Esophagus muscularis mucosa (tissue), 4 donors: ENCODE data around the gene RLN2. TPM values are rescaled to one million over a fixed set of nuclear protein-coding genes. Genes with fewer than 3 reads are reported as not detected.

Experiments
- DNase-seq: peaks from one replicate; pipeline ENCODE4 v3.0.0-alpha.2; 2017; ENCODE audit errors: extremely low spot score
- H3K27ac ChIP-seq, 4 donors: fragments of 200-600 bp; sonication (generic); replicated peaks in 1 of 4; 1 replicate in 3 of 4; 2 replicates in 1 of 4; pipeline ENCODE4 v1.5.1; 2016 to 2019; ENCODE audit warnings: mild to moderate bottlenecking in 1 of 4
- H3K27me3 ChIP-seq, 4 donors: fragments of 200-600 bp; sonication (generic); one replicate each; pipeline versions ENCODE4 v1.5.1 to v1.6.0; 2016 to 2019
- H3K36me3 ChIP-seq, 4 donors: fragments of 200-600 bp; sonication (generic); one replicate each; pipeline ENCODE4 v1.5.1; 2016 to 2019
- H3K4me1 ChIP-seq, 4 donors: fragments of 200-600 bp; sonication (generic); one replicate each; pipeline ENCODE4 v1.5.1; 2016 to 2019
- H3K4me3 ChIP-seq, 4 donors: fragments of 200-600 bp; sonication (generic); 1 replicate in 2 of 4; 2 replicates in 2 of 4; pipeline ENCODE4 v1.5.1; 2016 to 2019; ENCODE audit warnings: mild to moderate bottlenecking in 4 of 4, moderate library complexity in 1 of 4
- H3K9me3 ChIP-seq, 4 donors: fragments of 200-600 bp; sonication (generic); 1 replicate in 3 of 4; 2 replicates in 1 of 4; pipeline ENCODE4 v1.5.1; 2016 to 2019
- EP300 ChIP-seq: sonication (generic); formaldehyde crosslinking; IDR thresholded peaks from one replicate; pipeline ENCODE4 v1.6.1; 2017; ENCODE audit warnings: antibody characterized with exemption
- POLR2A ChIP-seq: fragments of 450-650 bp; IDR thresholded peaks from one replicate; pipeline ENCODE4 v1.6.1; 2017; ENCODE audit warnings: antibody characterized with exemption, moderate library complexity, mild to moderate bottlenecking, low read depth
- POLR2AphosphoS5 ChIP-seq, 2 donors: sonication (generic); formaldehyde crosslinking; IDR thresholded peaks; one replicate each; pipeline ENCODE4 v1.6.1; 2017; ENCODE audit warnings: antibody characterized with exemption in 2 of 2
- WGBS: methylation state at CpG from one replicate; pipeline ENCODE4 v1.1.5; 2018; 5-methylcytosine and 5-hydroxymethylcytosine counted together
- intact Hi-C: fragments of 100-400 bp; cut with DNase I; formaldehyde crosslinking; loops from one replicate; pipeline ENCODE4 v1.15.1; 2023
- total RNA-seq, 4 donors: library from RNA; depleted of rRNA; stranded (reverse); fragments of >200 nt; gene quantifications; one replicate each; pipeline versions ENCODE4 v1.1.0 to v1.2.1, GENCODE V29; 2016
- TF ChIP-seq, protein P1 (sequence below), 3 experiments: fragments of 200-600 bp in 2 of 3; fragments of 450-650 bp in 1 of 3; sonication (generic) in 2 of 3; IDR thresholded peaks; one replicate each; pipeline ENCODE4 v1.5.1; 2017 to 2019; ENCODE audit warnings: antibody characterized with exemption in 3 of 3, mild to moderate bottlenecking in 2 of 3, moderate library complexity in 1 of 3

RLN2 gene
- total RNA-seq, 4 donors from 2014 or later = not detected

DNA sequence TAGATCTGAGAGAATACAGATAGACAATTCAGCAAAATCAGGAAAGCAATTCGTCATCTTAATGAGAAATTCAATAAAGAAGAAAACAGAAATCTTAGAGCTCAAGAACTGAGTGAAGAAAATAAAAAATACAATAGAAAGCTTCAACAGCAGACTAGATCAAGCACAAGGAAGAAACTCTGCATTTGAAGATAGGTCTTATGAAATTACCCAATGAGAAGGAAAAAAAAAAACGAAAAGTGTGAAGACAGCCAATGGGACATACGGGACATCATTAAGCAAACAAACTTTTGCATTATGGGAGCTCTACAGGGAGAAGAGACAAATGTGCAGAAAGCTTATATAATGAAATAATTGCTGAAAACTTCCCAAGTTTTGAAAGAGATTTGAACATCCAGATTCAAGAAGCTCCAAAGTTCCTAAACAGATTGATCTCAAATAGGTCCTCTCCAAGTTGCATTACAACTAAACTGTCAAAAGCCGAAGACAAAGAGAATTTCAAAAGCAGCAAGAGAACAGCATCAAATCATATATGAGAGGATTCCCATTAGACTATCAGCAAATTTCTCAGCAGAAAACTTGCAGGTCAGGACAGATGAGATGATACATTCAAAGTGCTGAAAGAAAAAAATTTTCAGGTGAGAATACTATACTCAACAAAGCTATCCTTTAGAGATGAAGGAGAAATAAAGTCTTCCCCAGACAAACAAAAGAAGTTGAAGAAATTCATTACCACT lies 10.8 kb upstream of the RLN2 start:
- no peaks in the 10 kb centered on the region for H3K4me1 ChIP-seq
- no peak for TF ChIP-seq POLR2AphosphoS5 (IDR thresholded peaks at IDR 0.05)
- TF ChIP-seq, protein P1, sequence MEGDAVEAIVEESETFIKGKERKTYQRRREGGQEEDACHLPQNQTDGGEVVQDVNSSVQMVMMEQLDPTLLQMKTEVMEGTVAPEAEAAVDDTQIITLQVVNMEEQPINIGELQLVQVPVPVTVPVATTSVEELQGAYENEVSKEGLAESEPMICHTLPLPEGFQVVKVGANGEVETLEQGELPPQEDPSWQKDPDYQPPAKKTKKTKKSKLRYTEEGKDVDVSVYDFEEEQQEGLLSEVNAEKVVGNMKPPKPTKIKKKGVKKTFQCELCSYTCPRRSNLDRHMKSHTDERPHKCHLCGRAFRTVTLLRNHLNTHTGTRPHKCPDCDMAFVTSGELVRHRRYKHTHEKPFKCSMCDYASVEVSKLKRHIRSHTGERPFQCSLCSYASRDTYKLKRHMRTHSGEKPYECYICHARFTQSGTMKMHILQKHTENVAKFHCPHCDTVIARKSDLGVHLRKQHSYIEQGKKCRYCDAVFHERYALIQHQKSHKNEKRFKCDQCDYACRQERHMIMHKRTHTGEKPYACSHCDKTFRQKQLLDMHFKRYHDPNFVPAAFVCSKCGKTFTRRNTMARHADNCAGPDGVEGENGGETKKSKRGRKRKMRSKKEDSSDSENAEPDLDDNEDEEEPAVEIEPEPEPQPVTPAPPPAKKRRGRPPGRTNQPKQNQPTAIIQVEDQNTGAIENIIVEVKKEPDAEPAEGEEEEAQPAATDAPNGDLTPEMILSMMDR (IDR thresholded peaks at IDR 0.05) = no peak
- TF ChIP-seq POLR2A = no peak
- no peak for TF ChIP-seq EP300
- H3K36me3 ChIP-seq = no peaks in the 10 kb centered on the region
- no peak overlapping the region for H3K4me3 ChIP-seq
- no peaks in the 10 kb centered on the region for H3K27me3 ChIP-seq
- peaks cover 0 to 18% (median 14%) of the 10 kb centered on the region in 4 donors for H3K9me3 ChIP-seq
- intact Hi-C loops = no loop called here
- DNase-seq = no peak
- no peak overlapping the region for H3K27ac ChIP-seq
- WGBS = 64% methylated on average over 4 of the region's 4 CpGs

DNA sequence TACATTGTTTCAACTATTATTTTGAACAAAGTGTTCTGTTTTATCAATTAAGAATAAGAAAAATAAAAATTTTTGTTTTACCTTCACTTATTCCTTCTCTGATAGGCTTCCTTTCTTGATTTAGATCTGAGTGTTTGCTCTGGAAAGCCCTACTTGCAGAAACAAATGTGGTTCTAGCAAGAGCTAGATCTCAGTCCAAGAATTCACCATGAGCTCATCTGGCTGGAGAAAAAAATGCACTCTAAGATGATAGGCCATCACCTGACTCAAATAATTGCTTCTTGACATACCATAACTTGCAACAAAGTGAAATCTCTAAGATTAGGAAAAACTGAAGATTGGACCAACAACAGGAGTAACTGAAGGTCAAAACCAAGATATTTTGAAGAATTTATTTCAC lies 6.3 kb upstream of the RLN2 start:
- no peak overlapping the region for H3K27ac ChIP-seq
- TF ChIP-seq POLR2AphosphoS5 (IDR thresholded peaks at IDR 0.05) = no peak
- TF ChIP-seq, protein P1 (IDR thresholded peaks at IDR 0.05) = no peak
- H3K4me1 ChIP-seq = no peaks in the 10 kb centered on the region
- peaks cover 0 to 16% (median 12%) of the 10 kb centered on the region in 4 donors for H3K9me3 ChIP-seq
- intact Hi-C loops = no loop called here
- no peak for DNase-seq
- H3K36me3 ChIP-seq = no peaks in the 10 kb centered on the region
- no peak overlapping the region for H3K4me3 ChIP-seq
- no peaks in the 10 kb centered on the region for H3K27me3 ChIP-seq

DNA sequence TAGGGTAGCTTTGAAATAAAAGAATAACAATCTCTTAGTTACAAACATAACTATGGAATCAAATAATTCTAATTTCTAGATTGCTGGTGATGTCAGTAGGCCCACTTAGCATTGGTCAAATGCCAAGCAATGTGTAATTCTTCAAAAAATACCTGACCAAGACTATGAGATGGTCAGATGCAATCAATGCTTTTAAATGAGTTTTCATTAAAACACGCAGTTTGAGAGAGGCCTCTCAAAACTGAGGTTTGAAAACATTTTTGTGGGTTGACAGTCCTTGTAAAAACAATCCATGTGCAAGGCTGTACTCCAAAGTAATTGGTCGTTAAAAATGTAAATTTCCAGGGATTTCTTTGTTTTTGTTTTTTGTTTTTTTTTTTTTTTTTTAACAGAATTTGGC lies 1.2 kb upstream of the RLN2 start:
- H3K4me1 ChIP-seq = peaks cover 0 to 5% (median 2%) of the 10 kb centered on the region in 4 donors
- no peak overlapping the region for H3K27ac ChIP-seq
- no peaks in the 10 kb centered on the region for H3K36me3 ChIP-seq
- TF ChIP-seq POLR2A (no peak), POLR2AphosphoS5 (IDR thresholded peaks at IDR 0.05) (no peak), EP300 (no peak)
- TF ChIP-seq, protein P1 (IDR thresholded peaks at IDR 0.05) = no peak
- H3K27me3 ChIP-seq = no peaks in the 10 kb centered on the region
- H3K4me3 ChIP-seq = no peak overlapping the region
- WGBS = 86% methylated on average over 2 of the region's 2 CpGs
- DNase-seq = no peak
- H3K9me3 ChIP-seq = no peaks in the 10 kb centered on the region
- intact Hi-C loops = no loop called here

DNA sequence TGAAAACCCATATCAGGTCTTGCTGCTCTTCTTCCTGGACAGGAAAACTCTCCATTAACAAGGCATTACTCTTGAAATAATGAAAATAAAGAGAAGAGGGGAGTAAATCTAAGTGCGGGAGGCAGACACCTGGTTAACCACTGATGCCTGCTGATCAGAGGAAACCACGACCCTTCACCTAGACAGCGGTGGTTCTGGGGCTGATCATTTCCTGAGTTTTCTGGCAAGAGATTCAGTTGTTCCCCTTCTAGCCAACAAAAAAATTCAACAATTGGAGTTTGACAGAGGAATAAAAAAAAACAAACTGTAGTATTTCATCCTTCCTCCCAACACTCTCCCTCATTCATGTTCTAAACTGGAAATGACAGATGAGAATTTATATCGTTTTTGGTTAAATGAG lies 3.0 kb downstream of the RLN2 start:
- no peaks in the 10 kb centered on the region for H3K36me3 ChIP-seq
- H3K27me3 ChIP-seq = no peaks in the 10 kb centered on the region
- no peak for DNase-seq
- 57% methylated on average over 4 of the region's 4 CpGs for WGBS
- no peaks in the 10 kb centered on the region for H3K9me3 ChIP-seq
- intact Hi-C loops = no loop called here
- no peak overlapping the region for H3K4me3 ChIP-seq
- TF ChIP-seq POLR2A (no peak), EP300 (no peak), POLR2AphosphoS5 (IDR thresholded peaks at IDR 0.05) (no peak)
- TF ChIP-seq, protein P1 (IDR thresholded peaks at IDR 0.05) = no peak
- H3K4me1 ChIP-seq = peaks cover 0 to 5% (median 2%) of the 10 kb centered on the region in 4 donors
- no peak overlapping the region for H3K27ac ChIP-seq

DNA sequence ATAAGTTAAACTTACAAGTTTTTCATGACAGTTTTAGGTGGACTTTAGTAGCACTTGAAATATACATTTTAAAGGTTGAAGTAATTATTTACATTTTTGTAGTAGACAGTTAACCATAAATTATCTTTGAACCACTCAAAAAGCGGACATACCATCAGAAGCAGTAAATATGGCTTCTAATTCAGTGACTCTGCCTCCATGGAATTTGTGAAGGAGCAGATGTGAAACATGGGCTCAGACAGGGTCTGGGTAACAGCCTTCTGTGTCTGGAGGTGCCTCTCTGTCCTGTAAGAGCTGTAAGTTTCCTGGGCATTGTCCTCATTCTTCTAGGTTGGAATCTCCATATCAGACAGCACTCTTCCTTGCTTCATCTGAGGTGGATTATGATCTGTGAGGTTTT lies 12.4 kb downstream of the RLN2 start:
- no peak overlapping the region for H3K4me3 ChIP-seq
- H3K27me3 ChIP-seq = no peaks in the 10 kb centered on the region
- intact Hi-C loops = no loop called here
- peaks cover 0 to 7% (median 0%) of the 10 kb centered on the region in 4 donors for H3K9me3 ChIP-seq
- TF ChIP-seq, protein P1 (IDR thresholded peaks at IDR 0.05) = no peak
- TF ChIP-seq EP300 (no peak), POLR2A (no peak), POLR2AphosphoS5 (IDR thresholded peaks at IDR 0.05) (no peak)
- no peak for DNase-seq
- no peaks in the 10 kb centered on the region for H3K36me3 ChIP-seq
- 100% methylated on average over 1 of the region's 1 CpG for WGBS
- H3K4me1 ChIP-seq = no peaks in the 10 kb centered on the region
- no peak overlapping the region for H3K27ac ChIP-seq
